GM03348 (cell line): ENCODE data around the gene CPNE2.

Experiments
- DNase-seq: peaks from one replicate; pipeline ENCODE4 v3.0.0; 2012; ENCODE audit warnings: low spot score

Gene CPNE2

DNA sequence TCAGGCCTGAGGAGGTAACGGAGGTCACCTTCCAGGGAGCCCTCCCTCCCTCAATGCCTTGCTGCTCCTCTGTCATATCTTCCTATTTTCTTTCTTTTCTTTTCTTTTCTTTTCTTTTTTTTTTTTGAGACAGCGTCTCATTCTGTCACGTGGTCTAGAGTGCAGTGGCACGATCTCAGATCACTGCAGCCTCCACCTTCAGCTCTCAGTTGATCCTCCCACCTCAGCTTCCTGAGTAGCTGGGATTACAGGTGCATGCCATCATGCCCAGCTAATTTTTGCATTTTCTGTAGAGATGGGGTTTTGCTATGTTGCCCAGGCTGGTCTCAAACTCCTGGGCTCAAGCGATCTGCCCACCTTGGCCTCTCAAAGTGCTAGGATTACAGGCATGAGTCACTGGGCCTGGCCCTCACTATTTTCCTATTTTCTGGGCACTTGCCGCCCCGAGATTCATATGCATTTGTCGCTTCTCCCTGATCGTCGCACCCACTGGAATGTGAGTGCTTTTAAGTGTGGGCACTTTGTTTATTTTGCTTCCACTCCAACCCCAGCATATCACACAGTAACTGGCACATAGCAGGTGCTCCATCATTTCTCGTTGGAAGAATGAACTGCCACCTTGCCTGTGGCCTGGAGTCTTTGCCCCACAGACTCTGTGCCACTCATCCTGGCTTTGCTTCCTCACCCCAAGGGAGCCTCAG lies 31.7 kb downstream of the CPNE2 start:
- no peak for DNase-seq

DNA sequence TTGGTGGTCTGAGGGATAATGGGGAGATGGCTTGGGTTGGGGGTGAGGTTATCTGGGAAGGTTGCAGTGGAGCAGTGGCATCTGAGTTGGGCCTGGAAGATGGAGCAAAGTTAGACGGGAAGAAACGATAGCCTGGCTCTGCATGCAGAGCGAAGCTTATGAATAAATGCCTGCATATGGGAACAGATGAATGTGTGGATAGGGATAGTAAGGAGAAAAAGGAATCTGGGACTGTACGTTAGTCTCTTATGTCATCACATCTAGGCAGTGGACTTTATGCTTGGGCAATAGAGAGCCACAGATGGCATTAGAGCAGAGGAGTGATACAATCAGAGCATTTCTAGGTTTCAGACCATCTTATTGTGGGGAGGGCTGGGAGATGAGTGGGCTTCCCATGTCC lies 33.0 kb downstream of the CPNE2 start:
- DNase-seq = no peak

DNA sequence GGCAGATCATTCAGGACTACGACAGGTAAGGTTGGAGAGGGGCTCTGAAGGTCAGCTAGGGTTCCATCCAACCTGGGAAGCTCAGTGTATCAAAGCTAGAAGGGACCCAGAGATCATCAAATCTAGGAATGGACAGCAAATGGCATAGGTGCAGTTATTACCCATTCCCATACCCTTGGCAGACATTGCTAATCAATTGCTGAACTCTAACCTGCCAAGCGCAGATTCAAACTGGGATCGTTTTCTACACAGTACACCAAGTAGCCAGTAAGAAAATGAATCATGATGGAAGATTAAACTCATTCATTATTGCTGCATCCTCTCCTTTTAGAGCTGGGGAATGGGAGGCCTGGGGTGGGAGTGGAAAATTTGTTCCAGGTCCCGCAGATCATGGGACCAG lies 33.6 kb downstream of the CPNE2 start:
- DNase-seq = no peak

DNA sequence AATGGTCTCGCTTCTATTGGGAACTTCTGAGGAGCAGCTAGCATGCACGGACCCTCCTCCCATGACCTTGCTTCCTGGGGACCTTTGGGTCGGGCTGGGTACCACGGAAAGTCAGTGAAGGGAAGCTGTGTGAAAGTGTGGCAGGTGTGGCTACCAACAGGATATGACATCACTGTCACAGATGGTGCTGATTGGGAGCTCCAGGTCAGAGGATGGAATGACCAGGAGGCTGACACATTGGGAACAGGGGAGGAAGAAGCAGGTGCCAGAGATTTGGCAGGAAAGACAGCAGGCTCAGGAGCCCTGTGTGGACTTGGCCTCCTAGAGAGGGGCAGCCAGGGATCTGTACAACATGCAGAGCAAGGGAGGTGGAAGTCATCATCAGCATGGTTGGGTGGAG lies 34.0 kb downstream of the CPNE2 start:
- DNase-seq = no peak

DNA sequence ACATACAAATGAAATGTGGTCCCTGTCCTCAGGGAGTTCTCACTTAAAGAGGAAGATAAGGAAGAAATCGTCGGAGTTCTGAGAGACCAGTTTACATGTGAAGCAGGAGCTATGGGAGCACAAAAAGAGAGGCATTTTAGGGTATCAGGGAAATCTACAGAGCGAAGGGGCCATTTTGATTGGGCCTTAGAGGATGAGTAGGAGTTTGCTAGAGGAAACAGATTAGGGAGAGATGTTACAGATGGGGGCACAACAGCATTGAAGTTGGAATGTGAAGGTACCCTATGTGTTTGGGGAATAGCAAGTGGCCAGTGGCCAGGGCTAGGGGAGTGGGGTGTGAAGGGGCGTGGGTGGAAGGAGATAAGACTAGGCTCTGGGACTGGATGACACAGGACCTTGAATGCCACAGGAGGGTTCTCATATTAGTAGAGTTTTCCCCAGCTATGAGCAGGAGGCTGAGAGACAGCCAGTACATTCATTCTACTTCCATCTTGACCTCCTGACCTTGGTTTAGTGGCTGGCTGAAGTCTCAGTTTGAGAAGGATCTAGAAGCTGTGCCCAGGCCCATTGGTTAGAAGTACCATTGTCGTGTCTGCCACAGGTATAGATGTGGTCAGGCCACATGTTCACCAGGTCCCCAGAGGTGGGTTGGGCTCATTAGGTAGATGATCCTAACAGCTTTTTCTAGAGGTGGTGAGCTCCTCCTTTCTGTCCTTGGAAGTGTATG lies 34.8 kb downstream of the CPNE2 start:
- DNase-seq = no peak

DNA sequence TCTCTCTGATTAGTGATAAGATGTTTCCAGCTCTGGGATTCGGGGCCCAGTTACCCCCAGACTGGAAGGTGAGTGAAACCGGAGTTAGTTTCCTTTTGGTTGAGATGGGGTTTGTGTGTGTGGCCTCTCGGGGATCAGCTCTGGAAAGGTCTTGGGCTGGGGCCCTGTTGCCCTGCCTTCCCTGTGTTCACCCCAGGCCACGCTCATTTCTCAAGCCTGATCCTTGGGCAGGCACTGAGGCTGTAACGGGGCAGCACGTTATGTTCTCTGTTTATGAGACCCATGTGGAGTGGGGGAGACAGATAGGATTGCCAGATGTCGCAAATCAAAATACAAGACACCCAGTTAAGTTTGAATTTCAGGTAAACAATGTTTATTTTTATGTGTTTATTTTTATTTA lies 35.5 kb downstream of the CPNE2 start:
- DNase-seq = no peak

DNA sequence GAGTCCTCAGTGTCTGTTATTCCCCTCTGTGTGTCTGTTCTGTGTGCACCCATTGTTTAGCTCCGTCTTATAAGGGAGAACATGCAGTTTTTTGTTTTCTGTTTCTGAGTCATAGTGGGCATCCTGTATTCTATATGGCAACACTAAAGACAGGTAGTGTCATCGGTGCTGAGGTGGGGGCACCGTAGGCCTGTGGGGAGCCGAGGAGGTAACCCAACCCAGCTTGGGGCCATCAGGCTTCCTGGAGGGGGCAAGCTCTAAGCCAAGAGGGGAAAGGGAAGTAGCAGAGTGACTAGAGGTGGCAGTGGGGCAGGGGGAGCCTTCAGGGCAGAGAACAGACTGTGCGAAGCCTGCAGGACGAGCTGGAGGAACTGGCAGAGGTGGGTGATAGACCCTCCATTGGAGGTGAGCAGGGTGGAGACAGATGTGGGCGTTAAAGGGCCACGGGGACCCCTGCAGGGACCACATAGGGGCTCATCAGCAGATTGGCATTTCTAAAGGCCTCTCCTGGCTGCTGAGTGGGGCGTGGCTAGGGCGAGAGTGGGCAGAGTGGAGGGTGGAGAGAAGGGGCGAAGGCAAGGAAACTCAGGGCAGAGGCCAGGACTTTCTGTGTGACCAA lies 36.5 kb downstream of the CPNE2 start:
- no peak for DNase-seq

DNA sequence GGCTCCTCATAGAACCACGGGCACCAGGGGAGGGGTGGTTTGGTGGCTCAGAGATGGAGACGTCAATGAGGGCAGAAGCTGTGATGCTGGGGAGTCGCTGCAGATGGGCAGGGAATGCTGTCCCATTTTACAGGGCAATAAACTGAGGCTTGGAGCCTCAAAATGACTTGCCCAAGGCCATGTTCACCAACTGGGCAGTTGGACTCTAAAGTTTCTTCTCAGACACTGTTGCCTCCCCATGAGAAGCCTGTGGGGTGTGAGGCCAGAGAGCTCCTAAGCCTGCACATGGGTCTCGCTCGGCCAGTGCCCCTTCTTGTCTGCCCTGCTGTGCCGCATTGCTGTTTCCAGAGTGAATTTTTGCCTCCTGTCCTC lies 38.6 kb downstream of the CPNE2 start:
- no peak for DNase-seq

DNA sequence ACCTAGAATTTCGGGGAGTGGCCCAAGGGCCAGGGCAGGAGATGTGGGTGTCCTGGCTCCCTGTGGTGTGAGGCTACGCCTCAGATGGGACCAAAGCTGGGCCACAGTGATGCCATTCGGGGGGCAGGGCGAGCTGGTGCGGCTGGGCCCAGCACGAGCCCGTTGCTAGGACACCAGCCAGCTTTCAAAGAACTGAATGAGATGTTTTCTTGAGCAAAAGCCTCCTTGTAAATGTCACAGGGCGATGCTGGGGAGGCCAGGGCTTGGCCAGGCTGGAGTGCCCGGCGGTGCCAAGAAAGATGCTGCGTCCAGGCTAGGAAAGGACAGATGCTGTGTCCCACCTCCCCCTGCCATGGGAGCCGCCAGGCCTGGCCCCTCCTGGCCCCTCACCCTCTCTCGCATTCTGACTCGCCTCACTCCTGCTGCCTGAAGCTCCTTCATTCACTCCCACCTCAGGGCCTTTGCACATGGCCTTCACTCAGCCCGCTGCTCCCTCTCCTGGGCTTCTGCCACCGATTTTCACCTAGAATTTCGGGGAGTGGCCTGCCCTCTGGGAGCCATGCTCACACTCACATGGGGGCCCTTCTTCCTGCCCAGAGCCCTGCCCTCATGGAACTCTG lies 39.1 kb downstream of the CPNE2 start:
- no peak for DNase-seq

DNA sequence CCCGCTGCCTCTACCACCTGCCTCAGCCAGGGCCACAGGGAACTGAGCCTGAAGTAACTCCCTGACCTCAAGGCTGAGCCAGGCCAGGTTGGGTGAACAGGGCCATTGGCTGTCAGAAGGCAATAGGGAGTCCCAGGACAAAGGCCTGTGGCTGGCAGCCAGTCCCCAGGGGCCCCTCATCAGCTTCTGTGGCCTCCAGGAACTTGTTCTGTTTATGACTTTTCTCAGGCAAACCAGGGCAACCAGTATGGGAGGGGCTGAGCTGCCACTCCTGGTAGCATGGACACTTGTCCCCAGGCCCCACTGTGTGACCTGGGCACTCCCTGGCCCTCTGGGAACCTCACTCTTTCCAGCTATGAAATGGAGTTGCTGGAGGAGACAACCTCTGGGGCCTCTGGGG lies 40.1 kb downstream of the CPNE2 start:
- DNase-seq = no peak

DNA sequence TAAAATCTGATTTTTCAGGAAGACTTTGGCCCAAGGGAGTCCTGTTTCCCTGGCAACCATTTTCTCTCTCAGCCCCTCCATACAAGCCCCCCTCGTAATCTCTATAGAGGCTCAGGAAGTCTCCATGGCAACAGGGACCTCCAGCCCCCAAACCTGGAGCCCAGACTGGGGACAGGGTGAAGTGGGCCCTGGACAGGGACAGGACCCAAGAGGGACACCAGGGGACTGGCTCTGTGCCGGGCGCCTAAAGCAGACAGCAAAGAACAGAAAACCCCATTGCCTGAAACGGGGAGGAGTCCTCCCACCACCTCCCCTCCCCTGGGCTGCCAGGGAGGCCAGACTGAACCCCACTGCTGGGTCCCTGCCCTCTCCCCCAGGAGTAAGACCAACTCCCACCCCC lies 40.6 kb downstream of the CPNE2 start:
- DNase-seq = no peak

DNA sequence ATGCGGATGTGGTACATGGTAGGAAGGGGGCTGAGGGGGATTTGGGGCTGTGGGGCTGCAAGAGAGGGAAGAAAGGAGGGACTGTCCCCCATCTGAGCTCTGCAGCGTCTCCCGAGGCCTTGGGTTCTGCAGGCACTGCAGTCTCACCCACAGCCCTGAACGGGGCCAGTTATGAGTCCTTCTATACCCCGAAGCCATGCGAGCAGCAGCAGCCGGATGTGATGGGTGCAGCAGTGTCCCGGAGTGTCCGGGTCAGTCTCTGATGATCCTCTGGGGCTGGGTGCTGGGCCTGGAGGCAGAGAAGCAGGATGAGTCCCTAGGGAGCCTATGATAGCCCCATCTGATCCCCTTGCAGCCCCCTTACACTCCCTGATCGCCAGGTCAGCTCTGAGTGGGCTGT lies 41.5 kb downstream of the CPNE2 start:
- no peak for DNase-seq

DNA sequence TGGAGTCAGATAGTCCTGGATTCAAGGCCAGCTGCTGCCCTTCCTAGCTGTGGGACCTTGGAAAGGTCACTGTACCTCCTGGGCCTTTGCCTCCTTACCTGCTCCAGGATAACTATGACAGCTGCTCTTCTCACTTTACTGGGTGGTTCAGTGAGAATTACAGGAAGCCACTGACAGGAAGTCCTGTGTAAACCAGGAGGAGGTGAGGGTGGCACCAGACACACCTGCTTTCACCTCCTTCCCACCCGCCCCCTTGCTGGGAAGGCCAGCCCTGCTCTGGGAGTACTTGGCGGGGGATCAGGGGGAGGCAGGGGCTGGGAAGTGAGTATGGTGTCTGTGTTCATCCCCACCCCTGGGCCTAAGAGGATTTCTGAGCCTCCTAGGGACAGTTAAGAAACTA lies 42.6 kb downstream of the CPNE2 start:
- no peak for DNase-seq

DNA sequence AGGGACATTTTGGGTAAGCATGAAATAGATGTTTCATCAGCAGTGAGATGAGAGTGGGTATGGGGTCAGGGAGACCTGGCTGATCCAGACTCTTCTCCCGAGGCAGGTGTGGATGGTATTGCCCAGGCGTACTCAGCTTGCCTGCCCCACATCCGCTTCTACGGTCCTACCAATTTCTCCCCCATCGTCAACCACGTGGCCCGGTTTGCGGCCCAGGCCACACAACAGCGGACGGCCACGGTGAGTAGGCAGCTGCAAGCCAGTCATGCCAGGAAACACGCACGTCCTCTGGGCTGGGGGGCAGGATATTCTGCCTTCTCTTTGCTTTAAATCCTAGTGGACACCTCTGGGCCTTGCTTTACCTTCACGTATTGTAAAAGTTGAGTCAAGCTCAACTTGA lies 44.7 kb downstream of the CPNE2 start:
- no peak for DNase-seq

DNA sequence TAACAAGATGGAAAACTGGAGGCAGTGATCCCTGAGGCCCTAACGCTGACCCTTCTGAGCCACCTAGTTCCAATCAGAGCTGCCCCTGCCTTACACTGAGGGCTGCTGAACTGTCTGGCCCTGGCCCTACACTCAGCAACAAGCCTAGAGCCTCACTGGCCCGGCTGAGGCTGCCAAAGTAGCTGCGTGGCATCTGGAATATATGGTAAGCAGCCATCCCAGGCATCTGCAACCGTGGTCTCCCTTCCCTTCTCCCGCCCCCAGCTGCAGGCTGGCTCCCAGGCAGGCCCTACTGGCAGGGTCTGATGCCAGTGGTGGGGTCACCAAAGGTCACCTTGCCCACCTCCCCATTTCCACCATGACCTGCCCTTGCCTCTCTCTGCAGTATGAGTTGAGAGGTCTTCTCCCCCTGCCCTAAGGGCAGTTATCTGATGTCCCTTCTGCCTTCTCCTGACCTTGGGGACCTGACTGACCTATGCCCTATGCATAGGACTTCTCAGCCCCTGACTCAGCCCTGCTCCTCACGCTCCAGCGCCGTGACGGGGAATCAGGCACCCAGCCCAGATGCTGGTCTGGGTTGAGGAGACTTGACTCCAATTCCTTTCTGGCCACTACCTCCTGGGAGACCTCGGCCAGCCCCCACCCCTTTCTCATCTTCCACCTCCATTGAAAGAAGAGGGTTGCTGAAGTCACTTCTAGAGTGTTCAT lies 45.3 kb downstream of the CPNE2 start:
- no peak for DNase-seq

DNA sequence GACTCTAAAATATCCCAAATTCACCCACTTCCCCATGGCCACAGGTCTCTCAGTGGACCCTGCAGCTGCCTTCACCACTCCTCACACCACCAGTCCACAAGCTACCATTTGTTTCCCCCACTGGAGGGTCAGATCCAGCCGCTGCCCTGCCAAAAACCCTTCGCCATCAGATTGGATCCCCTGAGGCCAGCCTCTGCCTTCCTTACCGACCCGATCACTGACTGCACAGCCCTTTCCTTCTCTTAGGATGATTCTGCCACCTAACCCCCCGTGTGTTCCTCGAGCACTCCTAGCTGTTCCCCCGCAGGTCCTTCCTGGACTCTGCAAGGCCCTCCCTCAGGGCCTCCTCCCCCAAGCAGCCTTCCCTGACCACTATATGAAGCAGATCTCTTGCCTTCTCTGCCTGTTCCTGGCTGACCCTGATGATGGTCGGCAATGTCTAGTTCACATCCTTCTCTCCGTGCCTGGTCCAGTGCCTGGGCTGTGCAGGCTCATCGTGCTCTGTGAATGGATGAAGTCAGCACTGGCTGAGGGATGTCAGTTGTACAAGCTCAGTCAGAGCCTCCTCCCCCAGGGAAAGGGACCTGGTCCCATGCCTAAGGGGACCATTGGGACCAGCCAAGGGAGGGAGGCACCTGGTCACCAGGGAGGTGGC lies 46.0 kb downstream of the CPNE2 start:
- DNase-seq = no peak

DNA sequence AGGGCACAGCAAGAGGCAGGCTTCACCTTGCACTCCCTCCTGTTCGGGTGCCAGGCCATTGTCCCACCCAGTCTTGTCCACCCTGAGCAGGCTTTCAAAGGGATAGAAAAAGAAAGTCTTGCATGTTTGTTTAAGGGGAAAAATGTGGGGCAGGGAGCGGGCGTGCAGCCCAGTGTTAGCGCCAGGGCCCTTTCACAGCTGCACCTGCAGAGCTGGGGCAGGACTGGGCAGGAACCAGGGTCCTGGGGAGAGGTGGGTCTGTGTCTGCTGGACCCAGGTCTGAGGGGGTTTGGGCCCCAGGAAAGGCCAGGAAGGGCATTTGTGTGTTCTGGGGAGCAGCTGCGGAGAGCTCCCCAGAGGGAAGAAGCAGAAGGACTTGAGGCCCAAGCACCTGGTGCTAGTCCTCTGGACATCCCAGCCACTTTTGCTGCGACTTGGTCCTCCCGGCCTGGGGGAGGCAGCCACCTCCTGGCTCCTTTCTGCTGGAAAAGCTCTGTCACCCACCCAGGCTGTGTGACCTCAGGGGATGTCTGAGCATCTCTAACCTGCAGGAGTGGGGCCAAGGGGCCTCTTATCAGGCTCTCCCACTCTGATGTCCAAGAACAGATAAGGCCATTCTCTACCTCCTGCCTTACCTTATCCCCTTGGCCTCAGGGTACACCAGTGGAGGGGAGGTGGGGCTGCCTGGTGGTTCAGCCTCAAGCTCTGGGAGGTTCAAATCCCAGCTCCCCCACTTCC lies 48.7 kb downstream of the CPNE2 start:
- DNase-seq = no peak

DNA sequence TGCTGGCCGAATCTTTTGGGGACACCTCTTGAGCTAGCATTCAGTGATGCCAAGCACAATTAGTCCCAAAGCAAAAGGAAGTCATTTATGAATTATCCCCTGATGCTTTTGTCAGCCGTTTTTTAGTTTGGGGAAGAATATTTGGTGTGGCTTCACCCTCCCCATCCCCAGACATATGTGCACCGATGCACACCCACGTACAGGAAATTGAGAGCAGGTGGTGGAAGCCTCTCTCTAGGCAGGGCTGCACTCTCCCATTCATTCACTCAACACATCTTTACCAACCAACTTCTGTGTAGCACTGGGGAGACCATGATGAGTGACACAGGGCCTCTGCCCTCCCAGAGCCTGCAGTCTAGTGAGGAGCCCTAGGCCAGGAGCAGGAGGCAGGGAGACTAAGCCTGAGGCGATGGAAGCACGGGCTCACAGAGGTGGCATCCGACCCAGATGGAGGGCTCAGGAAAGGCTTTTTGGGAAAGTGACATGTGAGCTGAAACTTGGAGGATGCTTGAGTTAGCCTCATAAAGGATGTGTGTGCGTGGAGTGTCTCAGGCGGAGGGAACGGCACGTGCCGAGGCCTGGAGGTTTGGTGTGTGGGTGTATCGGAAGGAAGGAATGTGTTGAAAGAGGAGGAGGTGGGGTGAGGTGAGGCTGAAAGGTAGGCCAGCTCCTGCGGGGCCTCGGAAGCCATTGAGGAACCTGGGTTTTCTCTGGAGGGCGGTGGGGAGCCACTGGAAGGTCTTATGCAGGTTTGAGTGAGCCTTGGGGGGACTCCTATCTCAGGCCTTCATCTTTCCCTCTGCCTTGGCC lies 49.6 kb downstream of the CPNE2 start:
- DNase-seq = no peak

DNA sequence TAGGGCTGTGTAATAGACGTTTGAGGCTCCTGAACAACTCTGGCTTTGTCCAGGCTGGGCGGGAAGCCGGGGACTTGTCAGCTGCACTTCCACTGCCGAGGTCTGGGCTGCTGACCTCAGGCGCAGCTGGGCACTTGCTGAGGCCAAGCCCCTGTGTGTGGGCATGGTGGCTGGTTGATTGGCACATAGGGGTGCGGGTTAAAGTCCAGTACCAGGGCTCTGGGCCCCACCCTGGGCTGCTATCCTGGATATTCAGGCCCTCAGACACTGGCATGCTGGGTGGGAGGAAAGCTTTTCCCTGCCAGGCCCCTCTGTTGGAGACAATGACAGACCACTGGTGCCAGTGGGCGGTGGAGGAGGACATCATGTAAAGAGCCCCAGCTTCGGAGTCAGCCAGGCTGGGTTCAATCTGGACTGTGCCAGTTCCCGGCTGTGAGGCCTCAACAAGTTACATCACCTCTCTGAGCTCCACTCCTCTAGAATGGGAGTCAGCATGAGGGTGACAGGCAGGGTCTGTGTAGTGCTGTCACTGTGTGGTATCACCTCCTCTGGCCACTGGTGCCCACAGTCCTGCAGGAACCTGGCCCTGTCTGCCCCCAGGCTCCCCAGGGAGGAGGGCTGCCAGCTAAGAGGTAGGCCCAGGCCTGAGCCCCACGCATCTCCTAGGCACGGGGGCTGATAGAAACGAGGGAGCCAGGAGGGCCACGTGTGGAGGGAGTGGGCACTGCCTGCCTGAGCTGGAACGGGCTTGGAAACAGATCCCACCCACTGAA lies 51.0 kb downstream of the CPNE2 start:
- no peak for DNase-seq

DNA sequence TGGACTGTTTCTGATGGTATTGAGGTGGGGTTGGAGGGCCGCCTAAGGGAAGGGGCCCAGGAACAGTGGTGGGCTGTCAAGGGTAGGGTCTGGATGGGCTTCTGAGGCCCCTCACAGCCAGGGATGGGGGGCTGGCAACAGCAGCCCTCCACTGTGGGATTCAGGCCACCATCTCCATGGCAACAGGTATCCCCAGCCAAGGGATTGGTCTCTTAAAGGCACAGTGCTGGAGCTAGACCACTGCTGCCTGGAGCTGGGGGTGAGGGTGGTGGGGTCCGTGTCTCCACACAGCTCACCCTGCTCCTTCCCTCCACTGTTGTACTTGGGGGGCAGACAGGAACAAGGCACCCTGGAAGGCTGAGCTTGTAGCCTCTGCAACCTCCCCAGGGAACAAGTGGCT lies 51.6 kb downstream of the CPNE2 start:
- DNase-seq = no peak
